GM12892 (cell line): ENCODE measurements around the gene GTF3C5.

Experiments
- POLR2A ChIP-seq: IDR thresholded peaks from 2 replicates; pipeline ENCODE4 v1.6.1; 2011; ENCODE audit warnings: low read depth, low read length, control low read depth
- POLR2AphosphoS5 ChIP-seq: IDR thresholded peaks from 2 replicates; pipeline ENCODE4 v1.6.1; 2011; ENCODE audit warnings: low read depth, low read length, control low read depth
- TAF1 ChIP-seq: IDR thresholded peaks from 2 replicates; pipeline ENCODE4 v1.6.1; 2011; ENCODE audit warnings: low read depth, mild to moderate bottlenecking, control low read depth, low read length, borderline replicate concordance

DNA sequence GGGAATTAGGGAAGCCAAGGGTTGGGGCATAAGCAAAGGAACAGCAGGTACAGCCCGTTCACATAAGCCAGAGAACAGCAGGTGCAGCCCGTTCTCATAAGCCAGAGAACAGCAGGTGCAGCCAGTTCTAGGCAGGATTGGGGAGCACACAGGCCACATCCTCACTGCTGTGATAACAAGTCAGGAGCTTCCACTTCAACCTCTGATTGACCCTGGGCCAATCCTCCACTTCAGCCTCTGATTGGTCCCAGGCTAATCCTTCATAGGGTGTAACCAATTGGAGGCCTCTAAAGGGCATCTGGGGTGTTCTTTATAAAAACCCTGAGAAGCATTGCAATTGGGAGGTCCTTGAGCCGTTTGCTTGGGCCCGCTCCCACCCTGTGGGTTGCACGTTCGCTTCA, 58.5 kb downstream of the GTF3C5 start:
- TF ChIP-seq POLR2A, result no peak
- no peak for TF ChIP-seq POLR2AphosphoS5
- TF ChIP-seq TAF1, result no peak
